Testis (tissue), 3 donors: ENCODE results near the gene RTN4RL1. TPM values are rescaled to one million over a fixed set of nuclear protein-coding genes. Genes with fewer than 3 reads are reported as not detected.
A peak's percentile ranks its signal among the peaks of the same experiment; 100 is the strongest.

Experiments used
- DNase-seq: peaks from one replicate; pipeline ENCODE4 v3.0.0-alpha.2; 2019
- H3K27ac ChIP-seq, 2 donors: fragments of 200-600 bp; sonication (generic); one replicate each; pipeline ENCODE4 v1.5.1; 2019
- H3K27me3 ChIP-seq: fragments of 200-600 bp; sonication (generic); one replicate; pipeline ENCODE4 v1.5.1; 2019
- H3K36me3 ChIP-seq: fragments of 200-600 bp; sonication (generic); one replicate; pipeline ENCODE4 v1.5.1; 2017; ENCODE audit warnings: low read depth; ENCODE audit errors: missing control alignments
- H3K4me1 ChIP-seq: fragments of 200-600 bp; sonication (generic); one replicate; pipeline ENCODE4 v1.5.1; 2019
- H3K4me3 ChIP-seq, 2 donors: fragments of 200-600 bp; sonication (generic); one replicate each; pipeline ENCODE4 v1.5.1; 2017 to 2019
- H3K9me3 ChIP-seq: fragments of 200-600 bp; sonication (generic); one replicate; pipeline ENCODE4 v1.5.1; 2017
- POLR2A ChIP-seq: fragments of 450-650 bp; IDR thresholded peaks from one replicate; pipeline ENCODE4 v1.6.1; 2017; ENCODE audit warnings: antibody characterized with exemption, mild to moderate bottlenecking, moderate library complexity
- WGBS, 2 donors: methylation state at CpG; one replicate each; pipeline ENCODE4 v1.1.5; 2018; 5-methylcytosine and 5-hydroxymethylcytosine counted together
- intact Hi-C: fragments of 100-400 bp; cut with DNase I; formaldehyde crosslinking; loops from one replicate; pipeline ENCODE4 v1.15.1; 2023; ENCODE audit warnings: low total_unique reads
- polyA plus RNA-seq: library from polyadenylated mRNA; stranded (reverse); fragments of 350-450 nt; fragmentation: Illumina TruSeq; extraction: RNeasy Lipid Tissue Mini Kit (QIAGEN cat#74804); gene quantifications from one replicate; pipeline ENCODE4 v1.2.3, GENCODE V29; 2014; ENCODE audit warnings: low read depth, low replicate concordance; ENCODE audit not compliant: insufficient read depth
- total RNA-seq, 2 donors: library from RNA; depleted of rRNA; stranded (reverse); fragments of >200 nt; gene quantifications; one replicate each; pipeline ENCODE4 v1.2.3, GENCODE V29; 2016
- TF ChIP-seq, protein P1 (sequence below), 3 experiments: fragments of 450-650 bp in 2 of 3; fragments of 200-600 bp in 1 of 3; sonication (generic) in 1 of 3; IDR thresholded peaks; one replicate each; pipeline ENCODE4 v1.5.1; 2016 to 2019; ENCODE audit warnings: antibody characterized with exemption in 3 of 3, mild to moderate bottlenecking in 2 of 3, moderate library complexity in 1 of 3

The RTN4RL1 gene
- total and polyA plus RNA-seq, 3 donors from 2014 or later: 1.7 to 1.8 (median 1.8) TPM

DNA sequence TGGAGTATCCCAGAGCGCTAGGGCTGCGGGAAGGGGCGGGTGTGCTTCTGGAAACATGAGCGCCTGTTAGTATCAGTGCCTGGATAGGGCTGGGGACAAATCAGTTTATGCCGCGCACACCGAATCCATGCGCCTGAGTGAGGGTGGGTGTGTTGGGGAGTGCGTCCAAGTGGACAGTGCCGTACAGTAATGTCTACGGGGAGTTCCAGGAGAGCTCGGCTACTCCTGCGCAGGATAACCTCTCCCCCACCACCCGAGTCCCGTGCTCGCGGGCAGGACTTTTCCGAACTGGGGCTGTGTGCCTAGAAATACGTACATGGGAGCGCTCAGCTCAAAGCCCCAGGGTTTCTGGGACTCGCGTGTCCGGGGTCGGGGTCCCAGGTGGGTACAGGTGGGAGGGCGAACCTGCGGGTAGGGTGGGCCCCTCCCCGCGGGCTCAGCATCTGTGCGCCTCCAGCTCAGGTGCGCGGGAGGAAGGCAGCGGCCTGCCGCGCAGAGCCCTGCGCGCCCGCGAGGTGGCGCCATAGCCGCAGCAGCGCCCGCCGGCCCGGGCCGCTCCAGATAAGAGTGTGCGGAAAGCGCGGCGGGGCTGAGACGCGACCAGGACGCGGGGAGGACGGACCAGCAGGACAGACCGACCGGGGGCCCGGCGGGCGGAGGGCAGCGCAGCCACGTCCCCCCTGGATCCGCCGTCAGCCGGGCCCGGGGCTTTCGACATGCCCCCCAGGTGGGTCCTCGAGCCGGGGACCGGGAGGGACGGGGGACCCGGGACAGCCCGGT lies 29.6 kb upstream of the RTN4RL1 start, which contains the start of gene HIC1:
Gene HIC1, plus strand, starts transcription at position 592 of the 780 bp plus-strand sequence. CDS start 1,588 bp downstream, outside the sequence.
- Histone ChIP-seq H3K4me1 (peaks cover 16% of the 10 kb centered on the region), H3K36me3 (no peaks in the 10 kb centered on the region), H3K27me3 (no peaks in the 10 kb centered on the region), H3K4me3 (peak within 1 kb of the TSS; percentile 66 to 81), H3K9me3 (no peaks in the 10 kb centered on the region), H3K27ac (peak within 1 kb of the TSS; percentile 88 to 92)
- 4% methylated on average over 55 of the region's 72 CpGs; no CpG with 5 or more reads in 1 of the 2 donors for WGBS, 2 donors
- intact Hi-C loops: loop anchor here (2.0 to 5.0 kb wide), 2 partner anchors 190 to 298 kb away; no protein-coding TSS in a partner anchor
- peak; percentile 84 for DNase-seq
- TF ChIP-seq POLR2A: peak; percentile 16
- TF ChIP-seq, protein P1, sequence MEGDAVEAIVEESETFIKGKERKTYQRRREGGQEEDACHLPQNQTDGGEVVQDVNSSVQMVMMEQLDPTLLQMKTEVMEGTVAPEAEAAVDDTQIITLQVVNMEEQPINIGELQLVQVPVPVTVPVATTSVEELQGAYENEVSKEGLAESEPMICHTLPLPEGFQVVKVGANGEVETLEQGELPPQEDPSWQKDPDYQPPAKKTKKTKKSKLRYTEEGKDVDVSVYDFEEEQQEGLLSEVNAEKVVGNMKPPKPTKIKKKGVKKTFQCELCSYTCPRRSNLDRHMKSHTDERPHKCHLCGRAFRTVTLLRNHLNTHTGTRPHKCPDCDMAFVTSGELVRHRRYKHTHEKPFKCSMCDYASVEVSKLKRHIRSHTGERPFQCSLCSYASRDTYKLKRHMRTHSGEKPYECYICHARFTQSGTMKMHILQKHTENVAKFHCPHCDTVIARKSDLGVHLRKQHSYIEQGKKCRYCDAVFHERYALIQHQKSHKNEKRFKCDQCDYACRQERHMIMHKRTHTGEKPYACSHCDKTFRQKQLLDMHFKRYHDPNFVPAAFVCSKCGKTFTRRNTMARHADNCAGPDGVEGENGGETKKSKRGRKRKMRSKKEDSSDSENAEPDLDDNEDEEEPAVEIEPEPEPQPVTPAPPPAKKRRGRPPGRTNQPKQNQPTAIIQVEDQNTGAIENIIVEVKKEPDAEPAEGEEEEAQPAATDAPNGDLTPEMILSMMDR (IDR thresholded peaks at IDR 0.05): peak; percentile 95 to 99 (median 96)

DNA sequence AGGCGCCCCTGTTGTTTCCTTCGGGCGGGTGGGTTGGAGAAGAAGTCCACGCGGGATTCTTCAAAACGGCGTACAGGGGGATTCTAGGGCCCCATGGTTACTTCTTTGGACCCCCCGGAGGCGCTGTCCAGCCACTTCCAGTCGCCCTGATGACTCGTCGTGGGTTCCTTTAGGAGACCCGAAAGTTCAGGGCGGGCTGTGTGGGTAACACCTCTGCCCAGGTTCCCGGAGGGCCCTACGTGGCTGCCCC lies 29.1 kb upstream of the RTN4RL1 start:
- Histone ChIP-seq H3K27ac (peak overlapping the region; percentile 22 to 68), H3K27me3 (no peaks in the 10 kb centered on the region), H3K4me1 (peaks cover 13% of the 10 kb centered on the region), H3K9me3 (no peaks in the 10 kb centered on the region), H3K4me3 (peak overlapping the region; percentile 66 to 81), H3K36me3 (no peaks in the 10 kb centered on the region)
- no peak for TF ChIP-seq POLR2A
- TF ChIP-seq, protein P1 (IDR thresholded peaks at IDR 0.05): no peak
- DNase-seq: no peak
- intact Hi-C loops: loop anchor here (2.0 to 5.0 kb wide), 2 partner anchors 191 to 298 kb away; no protein-coding TSS in a partner anchor
- 12% methylated on average over 16 of the region's 16 CpGs; no CpG with 5 or more reads in 1 of the 2 donors for WGBS, 2 donors

DNA sequence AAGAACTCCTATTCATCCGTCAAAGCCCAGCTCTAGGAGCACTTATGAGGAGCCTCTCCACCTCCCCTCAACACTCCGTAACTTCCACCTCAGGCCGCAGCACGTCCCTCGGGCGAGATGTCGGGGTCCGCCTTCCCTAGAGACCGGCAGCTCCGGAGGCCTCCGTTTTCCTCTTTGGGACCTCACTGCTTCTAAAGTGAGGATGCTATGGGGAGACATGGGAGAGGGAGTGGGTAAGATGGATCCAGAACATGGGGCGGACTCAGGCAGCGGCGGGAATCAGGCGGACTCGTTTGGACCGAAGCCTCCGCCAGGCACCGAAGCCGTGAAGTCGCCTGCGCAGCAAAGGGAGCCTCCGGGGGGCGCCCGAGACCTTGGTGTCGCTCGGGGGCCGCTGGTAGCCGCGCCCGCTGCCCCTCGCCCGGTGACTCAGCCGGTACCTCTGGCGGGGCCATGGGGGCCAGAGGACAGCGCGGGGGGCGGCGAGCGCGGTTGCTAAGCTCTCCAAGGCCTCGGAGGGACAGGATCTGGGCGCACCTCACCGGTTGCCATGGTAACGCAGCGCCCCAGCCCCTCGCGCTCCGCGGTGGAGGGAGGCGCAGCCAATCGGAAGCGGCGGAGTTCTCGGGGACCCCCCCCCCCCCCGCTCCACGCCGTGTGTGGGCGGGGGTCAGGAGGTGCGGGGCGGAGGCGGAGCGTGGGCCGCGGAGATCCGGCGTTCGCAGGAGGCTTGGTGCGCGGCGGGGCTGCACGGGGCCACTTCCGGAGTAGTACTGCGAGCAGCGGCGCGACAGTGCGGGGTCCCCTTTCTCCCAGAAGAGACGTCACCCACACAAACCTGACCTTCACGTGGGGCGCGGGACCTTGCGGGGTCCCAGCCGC lies 28.5 kb upstream of the RTN4RL1 start:
- Histone ChIP-seq H3K27me3 (no peaks in the 10 kb centered on the region), H3K27ac (peak overlapping the region; percentile 22 to 68), H3K36me3 (no peaks in the 10 kb centered on the region), H3K4me3 (peak overlapping the region; percentile 66 to 81), H3K4me1 (peaks cover 13% of the 10 kb centered on the region), H3K9me3 (no peaks in the 10 kb centered on the region)
- DNase-seq: peak; percentile 78
- WGBS, 2 donors: 26 to 32% methylated on average over 16 to 57 of the region's 84 CpGs
- TF ChIP-seq, protein P1 (IDR thresholded peaks at IDR 0.05): peak; percentile 36 to 50 (median 39)
- TF ChIP-seq POLR2A: no peak
- intact Hi-C loops: loop anchor here (2.0 to 5.0 kb wide), 2 partner anchors 191 to 299 kb away; no protein-coding TSS in a partner anchor

DNA sequence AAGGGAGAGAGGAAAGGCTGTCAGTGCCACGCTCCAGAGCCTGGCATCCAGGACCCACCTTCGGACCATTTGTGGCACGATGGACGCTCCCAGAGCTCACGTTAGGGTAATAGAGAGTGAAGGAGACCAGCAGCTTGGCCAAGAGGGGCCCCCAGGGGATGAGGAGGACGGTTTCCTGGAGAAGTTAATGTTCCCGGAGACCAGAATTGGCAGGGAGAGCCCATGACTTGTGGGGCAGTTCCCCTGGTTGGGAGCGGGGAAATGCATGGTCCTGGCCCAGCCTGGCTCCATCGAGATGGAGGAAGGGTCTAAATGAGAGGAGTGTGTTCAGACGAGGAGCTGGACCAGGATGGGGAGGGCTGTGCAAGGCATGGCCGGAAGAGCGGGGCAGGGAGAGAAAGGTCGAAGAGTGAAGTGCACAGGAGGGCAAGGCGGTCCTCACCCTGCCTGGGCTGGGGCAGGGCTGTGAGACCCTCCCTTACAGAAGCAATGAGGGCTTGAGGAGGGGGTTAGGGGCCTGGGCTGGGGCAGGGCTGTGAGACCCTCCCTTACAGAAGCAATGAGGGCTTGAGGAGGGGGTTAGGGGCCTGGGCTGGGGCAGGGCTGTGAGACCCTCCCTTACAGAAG lies 26.9 kb upstream of the RTN4RL1 start:
- Histone ChIP-seq H3K9me3 (no peaks in the 10 kb centered on the region), H3K4me1 (peaks cover 13% of the 10 kb centered on the region), H3K27me3 (no peaks in the 10 kb centered on the region), H3K27ac (no peak overlapping the region), H3K4me3 (no peak overlapping the region), H3K36me3 (no peaks in the 10 kb centered on the region)
- WGBS, 2 donors: 34 to 48% methylated on average over 14 of the region's 14 CpGs
- DNase-seq: no peak
- intact Hi-C loops: loop anchor here (5.0 kb wide), 1 partner anchor 300 kb away; no protein-coding TSS in a partner anchor
- no peak for TF ChIP-seq POLR2A
- TF ChIP-seq, protein P1 (IDR thresholded peaks at IDR 0.05): no peak
